Islet of Langerhans (tissue), 1 donor: ENCODE results near the gene RTBDN.
"Not testable (repeated sequence)": the region's sequence is repeated elsewhere in the genome, so short reads cannot be mapped to it uniquely, and the experiment has no call there.

Source experiments
- FAIRE-seq: peaks from one replicate; lab custom pipeline; 2011; peaks lifted over from hg19 to GRCh38; lab: Jason Lieb, UNC

The RTBDN gene

DNA sequence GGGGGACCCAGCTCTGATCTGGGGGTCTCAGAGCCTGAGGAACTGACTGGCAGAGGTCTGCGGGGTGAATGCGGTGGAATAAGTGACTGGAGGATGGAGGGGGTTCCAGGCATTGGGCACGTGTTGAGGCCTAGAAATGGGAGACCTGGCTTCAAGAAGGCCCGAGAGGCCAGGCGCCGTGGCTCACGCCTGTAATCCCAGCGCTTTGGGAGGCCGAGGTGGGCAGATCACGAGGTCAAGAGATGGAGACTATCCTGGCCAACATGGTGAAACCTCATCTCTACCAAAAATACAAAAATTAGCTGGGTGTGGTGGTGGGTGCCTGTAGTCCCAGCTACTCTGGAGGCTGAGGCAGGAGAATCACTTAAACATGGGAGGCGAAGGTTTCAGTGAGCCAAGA lies 16.6 kb downstream of the RTBDN start:
- FAIRE-seq: not testable (repeated sequence)

DNA sequence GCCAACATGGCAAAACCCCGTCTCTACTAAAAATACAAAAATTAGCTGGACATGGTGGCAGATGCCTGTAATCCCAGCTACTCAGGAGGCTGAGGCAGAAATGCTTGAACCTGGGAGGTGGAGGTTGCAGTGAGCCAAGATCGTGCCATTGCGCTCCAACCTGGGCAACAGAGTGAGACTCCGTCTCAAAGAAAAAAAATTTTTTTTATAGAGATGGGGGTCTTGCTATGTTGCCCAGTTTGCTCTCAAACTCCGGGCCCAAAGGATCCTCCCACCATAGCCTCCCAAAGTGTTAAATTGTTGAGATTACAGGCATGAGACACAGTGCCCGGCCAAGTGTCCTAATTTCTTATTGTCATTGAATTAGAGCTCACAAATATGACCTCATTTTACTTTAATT lies 17.2 kb downstream of the RTBDN start:
- not testable (repeated sequence) for FAIRE-seq

DNA sequence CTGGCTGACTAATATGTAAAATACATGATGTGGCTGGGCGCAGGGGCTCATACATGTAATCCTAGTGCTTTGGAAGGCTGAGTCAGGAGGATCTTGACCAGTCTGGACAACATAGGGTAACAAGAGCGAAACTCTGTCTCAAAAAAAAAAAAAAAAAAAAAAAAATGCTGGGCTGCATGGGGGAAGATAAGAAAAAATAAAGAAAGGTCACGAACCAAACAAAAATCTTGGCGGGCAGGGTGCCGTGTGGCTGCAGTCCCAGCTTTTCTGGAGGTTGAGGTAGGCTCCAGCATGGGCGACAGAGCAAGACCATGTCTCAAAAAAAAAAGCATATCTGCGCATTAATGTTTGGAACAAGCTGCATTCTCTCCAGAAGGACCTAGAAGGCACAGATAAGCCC lies 19.3 kb downstream of the RTBDN start:
- no peak for FAIRE-seq

DNA sequence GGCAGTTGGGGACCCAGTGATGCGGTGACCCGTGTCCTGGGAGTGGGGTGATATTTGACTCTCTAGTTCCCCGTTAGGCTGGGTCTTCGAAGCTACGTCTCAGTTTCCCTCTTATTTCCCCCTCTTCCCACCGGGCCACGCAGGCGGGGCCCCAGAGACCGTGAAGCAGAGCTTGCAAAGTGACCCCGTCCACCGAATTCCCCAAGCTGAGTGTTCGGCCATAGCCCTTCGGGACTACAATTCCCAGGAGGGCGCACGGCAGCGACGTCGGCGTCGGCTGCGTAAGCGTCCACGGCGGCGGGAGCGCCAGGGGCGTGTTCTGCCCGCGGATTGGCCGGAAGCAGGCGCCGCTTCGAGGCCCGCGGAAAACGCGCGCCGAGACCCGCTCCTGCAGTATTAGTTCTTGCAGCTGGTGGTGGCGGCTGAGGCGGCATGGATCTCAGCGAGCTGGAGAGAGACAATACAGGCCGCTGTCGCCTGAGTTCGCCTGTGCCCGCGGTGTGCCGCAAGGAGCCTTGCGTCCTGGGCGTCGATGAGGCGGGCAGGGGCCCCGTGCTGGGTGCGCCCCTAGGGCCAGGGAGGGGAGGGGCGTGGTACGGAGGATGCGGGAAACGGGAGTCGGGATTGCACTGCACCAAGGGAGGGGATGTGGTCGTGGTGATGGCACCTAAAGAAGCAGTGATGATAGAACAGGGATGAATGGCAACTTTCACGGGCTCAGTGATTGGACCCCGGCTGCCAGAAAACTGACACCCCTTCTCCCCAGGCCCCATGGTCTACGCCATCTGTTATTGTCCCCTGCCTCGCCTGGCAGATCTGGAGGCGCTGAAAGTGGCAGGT lies 27.9 kb downstream of the RTBDN start, which contains the start of gene RNASEH2A:
Gene RNASEH2A, plus strand, starts transcription at position 343 of the 840 bp plus-strand sequence. Its CDS starts 90 bp downstream, at position 433.
- FAIRE-seq: no peak

DNA sequence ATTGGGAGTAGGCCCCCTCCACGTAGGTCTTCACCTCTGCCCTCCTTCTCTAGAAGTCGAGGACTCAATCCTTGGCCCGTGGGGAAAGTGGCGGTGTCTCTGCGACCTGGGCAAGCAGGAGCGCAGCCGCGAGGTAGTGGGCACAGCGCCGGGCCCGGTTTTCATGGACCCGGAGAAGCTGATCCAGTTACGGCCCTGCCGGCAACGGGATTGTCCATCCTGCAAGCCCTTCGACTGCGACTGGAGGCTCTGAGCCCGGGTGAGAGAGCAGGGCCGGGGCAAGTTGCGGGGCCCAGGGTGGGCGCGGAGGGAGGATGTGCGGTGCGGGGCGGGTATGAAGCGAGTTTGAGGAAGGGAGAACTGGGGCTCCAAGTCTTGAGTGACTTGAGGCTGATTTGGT lies 30.3 kb downstream of the RTBDN start:
- FAIRE-seq: no peak

DNA sequence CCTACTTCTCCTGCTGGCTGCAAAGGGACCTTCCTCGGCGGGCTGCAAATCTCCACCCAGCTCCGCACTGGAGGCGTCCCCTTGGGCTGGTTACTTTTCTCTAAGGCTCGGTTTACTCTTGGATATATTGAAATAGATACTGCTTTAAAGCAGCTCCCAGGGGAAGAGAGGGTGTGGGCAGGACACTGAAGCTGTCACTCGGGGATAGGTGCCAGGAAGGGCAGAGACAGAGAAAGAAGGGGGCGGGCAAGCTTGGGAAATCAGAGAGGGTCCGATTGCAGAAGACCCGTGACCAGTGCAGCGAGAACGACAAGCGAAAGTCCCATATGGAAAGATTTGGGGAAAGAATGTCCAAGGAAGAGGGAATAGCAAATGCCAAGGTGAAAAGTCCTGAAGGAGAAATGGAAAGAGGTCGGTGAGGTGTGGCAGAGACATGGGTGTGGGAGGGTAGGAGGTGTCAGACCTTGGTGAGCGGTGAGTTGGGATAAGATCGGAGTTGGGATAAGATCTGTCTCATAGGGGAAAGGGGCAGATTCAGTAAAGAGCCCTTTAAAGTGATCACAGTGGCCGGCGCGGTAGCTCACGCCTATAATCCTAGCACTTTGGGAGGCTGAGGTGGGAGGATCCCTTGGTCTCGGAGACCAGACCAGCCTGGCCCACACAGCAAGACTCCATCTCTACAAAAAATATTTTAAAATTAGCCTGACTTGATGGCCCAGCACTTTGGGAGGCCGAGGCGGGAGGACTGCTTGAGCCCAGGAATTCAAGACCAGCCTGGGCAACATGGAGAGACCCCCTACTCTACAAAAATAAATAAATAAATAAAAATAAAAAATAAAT lies 31.9 kb downstream of the RTBDN start:
- FAIRE-seq: no peak

DNA sequence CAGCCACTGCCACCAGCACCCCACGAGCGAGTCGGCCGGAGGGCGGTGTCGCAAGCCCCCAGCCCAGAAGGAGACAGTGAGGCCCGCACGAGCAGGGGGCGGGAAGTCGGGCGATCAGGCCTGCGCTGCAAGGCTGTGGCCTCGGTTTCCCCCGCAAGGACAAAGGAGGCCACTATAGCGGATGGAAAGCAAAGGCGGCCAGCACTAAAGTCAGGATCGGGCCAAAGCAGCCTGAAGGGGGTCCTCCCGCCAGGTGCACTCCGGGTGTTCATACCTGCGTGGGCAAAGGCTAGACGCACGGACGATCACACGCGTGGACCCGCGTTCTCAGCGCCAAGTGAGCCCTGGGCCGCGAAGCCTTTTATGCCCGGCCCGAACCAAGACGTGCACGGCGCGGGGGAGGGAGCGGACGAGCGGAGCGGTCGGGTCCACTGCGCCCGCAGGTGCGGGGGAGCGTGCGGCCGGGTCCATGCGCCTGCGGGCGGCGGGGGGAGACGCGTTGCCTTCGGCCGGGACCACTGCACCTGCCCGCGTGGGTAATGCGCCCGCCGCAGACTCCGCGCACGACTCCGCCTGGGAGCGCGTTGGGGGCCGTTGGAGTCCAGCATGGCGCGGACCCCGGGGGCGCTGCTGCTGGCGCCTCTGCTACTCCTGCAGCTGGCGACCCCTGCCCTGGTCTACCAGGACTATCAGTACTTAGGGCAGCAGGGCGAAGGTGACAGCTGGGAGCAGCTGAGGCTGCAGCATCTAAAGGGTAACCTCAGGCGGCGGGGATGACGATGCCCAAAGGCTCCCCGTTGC lies 32.7 kb downstream of the RTBDN start, which contains the start of the genes PRDX2 and THSD8:
Gene PRDX2, minus strand, starts transcription at position 335 of the 801 bp plus-strand sequence. CDS start 539 bp downstream, outside the sequence.
Gene THSD8, plus strand, starts transcription at position 604 of the 801 bp plus-strand sequence. Its CDS starts 3 bp downstream, at position 607.
- no peak for FAIRE-seq

DNA sequence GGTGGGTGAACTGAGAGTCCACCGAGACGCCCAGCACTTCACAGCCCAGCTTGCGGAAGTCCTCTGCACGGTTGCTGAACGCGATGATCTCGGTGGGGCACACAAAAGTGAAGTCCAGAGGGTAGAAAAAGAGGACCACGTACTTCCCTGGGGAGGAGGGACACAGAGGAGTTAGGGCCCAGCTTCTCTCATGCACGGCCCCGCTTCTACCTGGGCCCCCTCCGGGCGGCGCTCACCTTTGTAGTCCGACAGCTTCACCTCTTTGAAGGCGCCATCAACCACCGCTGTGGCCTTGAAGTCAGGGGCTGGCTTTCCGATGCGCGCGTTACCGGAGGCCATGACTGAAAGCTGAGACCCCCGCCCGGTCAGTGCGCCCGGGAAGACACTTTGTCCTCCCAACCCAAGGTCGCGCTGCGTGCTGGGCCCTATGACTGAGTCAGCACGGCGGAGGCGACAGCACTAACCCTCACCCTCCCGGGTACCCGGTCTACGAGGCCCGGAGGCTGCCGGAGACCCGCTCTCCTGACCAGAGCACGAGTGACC lies 33.4 kb downstream of the RTBDN start:
- no peak for FAIRE-seq

DNA sequence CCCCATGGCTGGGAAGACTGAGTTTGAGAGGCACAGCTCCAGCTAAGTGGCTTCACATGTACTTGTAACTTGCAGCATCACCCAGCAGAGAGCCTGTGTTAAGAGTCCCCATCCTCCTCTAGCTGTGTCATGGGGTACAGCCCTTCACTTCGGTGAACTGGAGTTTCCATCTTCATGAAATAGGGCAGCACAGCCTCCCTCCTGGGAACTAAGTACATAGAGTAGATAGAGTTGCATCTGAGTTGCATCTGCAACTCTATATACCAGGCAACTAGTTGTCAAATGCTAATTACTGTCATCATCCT lies 34.0 kb downstream of the RTBDN start:
- no peak for FAIRE-seq

DNA sequence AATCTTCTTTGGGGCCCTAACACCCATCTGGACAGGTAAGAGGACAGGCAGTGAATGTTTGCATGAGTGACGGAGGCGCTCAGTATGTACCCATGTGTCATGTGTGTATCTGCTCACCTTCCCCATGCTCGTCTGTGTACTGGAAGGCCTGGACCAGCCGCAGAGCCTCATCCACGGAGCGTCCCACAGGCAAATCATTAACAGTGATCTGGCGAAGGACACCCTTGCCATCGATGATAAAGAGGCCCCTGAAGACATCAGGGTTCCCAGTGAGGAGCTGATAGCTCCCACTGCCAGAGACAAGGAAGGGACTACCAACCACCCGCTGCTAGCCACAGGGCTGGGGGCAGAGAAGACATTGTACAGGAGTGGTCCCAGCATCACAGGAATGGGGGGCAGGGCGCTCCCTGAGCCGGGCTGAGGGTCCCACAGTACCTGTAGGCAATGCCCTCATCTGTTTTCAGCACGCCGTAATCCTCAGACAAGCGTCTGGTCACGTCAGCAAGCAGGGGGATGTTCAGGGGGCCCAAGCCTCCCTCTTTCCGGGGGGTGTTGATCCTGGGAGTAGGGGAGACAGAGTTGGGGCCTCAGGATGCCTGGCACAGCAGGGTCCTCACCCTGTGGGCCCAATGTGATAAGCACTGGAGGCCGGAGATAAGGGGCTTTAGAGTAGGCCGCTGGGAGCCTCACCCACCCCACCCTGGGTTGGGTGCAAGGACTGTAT lies 34.5 kb downstream of the RTBDN start:
- no peak for FAIRE-seq

DNA sequence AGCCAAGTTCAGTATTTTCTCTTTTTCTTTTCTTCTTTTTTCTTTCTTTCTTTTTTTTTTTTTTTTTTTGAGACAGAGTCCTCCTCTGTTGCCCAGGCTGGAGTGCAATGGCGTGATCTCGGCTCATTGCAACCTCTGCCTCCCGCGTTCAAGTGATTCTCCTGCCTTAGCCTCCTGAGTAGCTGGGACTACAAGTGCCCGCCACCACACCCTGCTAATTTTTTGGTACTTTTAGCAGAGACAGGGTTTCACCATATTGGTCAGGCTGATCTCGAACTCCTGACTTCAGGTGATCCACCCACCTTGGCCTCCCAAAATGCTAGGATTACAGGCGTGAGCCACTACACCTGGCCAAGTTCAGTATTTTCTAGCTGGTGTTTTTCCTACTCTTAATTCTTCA lies 36.8 kb downstream of the RTBDN start:
- FAIRE-seq: not testable (repeated sequence)

DNA sequence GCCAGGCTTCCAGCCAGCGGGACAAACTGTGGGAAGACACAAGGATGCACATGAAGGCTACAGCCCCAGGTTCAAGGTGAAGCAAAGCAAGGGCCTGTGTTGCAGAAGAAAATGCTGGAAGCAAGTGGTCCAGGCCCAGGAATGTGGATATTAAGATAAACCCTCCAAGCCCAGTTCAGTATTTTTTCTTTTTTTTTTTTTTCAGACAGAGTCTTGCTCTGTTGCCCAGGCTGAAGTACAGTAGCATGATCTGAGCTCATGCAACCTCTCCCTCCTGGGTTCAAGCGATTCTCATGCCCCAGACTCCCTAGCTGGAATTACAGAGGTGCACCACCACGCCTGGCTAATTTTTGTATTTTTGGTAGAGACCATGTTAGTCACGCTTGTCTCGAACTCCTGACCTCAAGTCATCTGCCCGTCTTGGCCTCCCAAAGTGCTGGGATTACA lies 37.2 kb downstream of the RTBDN start:
- no peak for FAIRE-seq

DNA sequence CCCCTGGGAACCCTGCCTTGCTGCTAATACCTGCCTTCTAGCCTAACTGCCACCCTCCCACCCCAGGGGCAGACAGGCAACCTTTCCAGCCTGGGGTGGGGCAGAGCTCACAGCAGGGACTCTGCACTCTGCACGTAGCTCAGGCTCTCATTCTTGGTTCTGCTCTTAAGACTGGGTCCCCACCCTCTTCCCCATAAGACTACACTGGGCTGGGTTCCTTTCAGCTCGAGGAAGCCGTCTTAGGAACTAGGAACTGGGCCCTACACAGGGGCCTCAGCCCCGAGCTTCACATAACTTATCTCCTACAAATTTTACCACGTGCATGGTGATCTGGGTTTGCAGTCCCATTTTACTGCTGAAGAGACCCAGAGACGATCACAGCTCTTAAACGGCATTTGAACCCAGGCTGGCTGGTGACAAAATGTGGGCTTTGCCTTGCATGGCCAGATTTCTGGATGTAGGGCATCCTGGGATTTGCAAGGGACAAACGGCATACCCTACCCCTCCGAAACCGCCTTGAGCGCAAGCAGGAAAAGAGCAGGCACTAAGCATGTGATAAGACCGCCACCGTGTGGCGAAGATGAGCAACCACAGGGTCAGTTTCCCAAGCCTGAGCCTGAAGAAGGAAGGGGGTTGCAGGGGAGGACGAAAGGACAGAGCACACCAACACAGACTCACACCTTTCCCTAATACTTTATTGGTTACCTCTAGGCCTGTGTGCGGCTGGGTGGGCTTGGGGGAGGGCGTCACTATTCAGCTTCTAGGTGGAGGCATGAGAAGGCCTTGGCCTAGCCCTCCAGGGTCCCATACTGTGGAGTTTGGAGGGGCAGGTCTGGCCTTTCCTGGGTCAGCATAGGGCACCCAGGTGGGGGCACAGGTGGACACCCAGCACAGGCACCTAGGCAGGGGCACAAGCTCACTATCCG lies 38.0 kb downstream of the RTBDN start:
- no peak for FAIRE-seq

DNA sequence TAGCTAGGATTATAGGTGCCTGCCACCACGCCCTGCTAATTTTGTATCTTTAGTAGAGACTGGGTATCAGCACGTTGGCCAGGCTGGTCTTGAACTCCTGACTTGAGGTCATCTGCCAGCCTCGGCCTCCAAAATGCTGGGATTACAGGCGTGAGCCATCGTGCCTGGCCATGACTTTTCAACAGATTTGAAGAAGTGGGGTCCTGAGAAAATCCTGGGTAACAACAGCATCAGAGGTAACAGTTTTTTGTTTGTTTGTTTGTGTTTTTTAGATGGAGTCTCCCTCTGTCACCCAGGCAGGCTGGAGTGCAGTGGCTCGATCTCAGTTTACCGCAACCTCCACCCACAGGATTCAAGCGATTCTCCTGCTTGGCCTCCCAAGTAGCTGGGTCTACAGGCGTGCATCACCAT lies 39.4 kb downstream of the RTBDN start:
- FAIRE-seq: no peak

DNA sequence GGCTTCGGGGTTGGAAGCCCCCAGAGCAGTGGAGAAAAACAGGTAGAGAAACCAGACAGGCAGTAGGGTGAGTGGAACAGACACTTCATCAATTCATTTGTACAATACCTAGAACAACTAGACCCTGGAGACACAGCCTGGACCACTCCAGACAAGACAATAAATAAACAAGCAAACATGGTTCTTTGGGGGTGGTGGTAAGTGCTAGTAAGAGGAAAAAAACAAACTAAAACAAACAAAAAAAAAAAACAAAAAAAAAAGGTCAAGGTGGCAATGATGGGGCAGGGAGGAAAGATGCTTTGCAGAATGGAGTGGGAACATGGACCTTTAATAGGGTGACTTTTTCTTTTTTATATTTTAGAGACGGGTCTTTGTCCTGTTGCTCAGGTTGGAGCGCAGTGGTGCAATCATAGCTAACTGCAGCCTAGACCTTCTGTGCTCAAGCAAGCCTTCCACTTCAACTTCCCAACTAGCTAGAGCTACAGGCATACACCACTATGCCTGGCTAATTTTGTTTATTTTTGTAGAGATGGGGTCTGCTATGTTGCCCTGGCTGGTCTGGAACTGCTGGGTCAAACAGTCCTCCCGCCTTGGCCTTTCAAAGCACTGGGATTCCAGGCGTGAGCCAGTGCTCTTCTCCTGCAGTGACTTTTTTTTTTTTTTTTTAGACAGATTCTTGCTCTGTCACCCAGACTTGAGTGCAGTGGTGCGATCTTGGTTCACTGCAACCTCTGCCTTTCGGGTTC lies 40.0 kb downstream of the RTBDN start:
- FAIRE-seq: no peak

DNA sequence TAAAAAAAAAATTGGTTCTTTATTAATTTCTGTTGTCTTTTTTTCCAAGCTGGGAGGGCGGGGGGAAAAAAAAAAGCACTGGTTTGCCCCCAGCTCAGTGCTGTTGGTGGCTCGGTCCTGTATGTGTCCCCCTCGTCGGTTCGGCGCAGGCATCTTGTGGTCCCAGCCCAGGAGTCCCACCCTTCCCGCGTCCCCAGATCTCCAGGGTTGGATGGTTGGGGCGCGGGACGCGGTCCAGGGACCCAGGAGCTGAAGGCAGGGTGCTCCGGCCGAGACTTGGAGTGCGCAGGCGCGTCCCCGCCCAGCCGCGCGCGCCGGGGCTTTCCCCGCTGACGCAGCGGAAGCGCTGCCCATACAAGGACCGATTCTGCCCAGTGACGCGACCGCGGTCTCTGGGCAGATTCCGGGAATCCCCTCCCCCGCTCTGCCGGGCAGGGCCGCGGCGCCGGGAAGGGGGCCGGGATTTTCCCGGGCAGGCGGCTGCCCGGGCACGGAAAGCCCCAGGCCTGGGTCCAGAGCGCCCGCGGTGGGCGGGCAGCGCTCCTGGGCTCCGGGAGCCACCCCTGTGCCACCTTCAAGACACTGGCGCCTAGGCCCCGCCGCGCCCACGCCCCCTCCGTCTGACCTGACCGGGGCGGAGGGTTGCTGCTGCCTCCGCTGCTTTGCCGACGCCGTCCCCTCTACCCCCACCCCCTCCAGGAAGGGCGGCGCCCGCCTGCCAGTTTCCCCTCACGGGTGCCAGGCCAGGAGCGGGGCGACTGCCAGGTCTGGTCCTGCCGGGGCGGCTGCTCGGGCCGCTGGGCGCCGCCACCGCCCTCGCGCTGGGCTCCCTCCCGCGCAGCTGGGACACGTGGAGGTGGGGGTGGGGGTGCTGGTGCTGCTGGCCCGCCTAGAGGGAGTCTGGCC lies 40.8 kb downstream of the RTBDN start:
- no peak for FAIRE-seq

DNA sequence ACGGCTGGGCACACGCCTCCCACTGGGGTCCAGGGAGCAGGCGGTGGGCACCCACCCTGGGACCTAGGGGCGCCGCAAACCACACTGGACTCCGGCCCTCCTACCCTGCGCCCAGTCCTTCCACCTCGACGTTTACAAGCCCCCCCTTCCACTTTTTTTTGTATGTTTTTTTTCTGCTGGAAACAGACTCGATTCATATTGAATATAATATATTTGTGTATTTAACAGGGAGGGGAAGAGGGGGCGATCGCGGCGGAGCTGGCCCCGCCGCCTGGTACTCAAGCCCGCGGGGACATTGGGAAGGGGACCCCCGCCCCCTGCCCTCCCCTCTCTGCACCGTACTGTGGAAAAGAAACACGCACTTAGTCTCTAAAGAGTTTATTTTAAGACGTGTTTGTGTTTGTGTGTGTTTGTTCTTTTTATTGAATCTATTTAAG lies 41.5 kb downstream of the RTBDN start:
- no peak for FAIRE-seq
